H1 (cell line): ENCODE data around the gene NUP210. TPM values are rescaled to one million over a fixed set of nuclear protein-coding genes. Genes with fewer than 3 reads are reported as not detected.

Experiments used
- CTCF ChIA-PET: fragments of 300-600 bp; sonication (Branson Sonifier 250); formaldehyde crosslinking; loops from one replicate; lab custom pipeline; 2021; ENCODE audit not compliant: partially characterized antibody; lab: Charles Lee
- POLR2A ChIA-PET: fragments of 300-600 bp; sonication (Branson Sonifier 250); formaldehyde crosslinking; loops from one replicate; lab custom pipeline; 2021; ENCODE audit warnings: inconsistent platforms; ENCODE audit not compliant: partially characterized antibody; lab: Charles Lee
- DNase-seq, 2 experiments: peaks; one replicate each; pipeline versions ENCODE4 v3.0.0 to v3.0.0-alpha.2; 2010 to 2022; ENCODE audit warnings: low spot score in 2 of 2, low read depth in 1 of 2, mixed read lengths in 1 of 2
- FAIRE-seq: peaks from 2 replicates; lab custom pipeline; 2011; peaks lifted over from hg19 to GRCh38; lab: Jason Lieb, UNC
- H2AFZ ChIP-seq: 2 replicates; pipeline ENCODE4 v1.8.1; 2012; ENCODE audit warnings: low read length, inconsistent platforms
- H2AK5ac ChIP-seq: 2 replicates; pipeline ENCODE4 v1.6.1; 2013; ENCODE audit warnings: low read depth, low read length
- H2BK120ac ChIP-seq: replicated peaks from 2 replicates; pipeline ENCODE3; 2013; ENCODE audit warnings: low read depth, low read length, inconsistent platforms
- H2BK12ac ChIP-seq: 2 replicates; pipeline ENCODE4 v1.6.1; 2013; ENCODE audit warnings: low read depth, low read length
- H2BK15ac ChIP-seq: 2 replicates; pipeline ENCODE4 v1.6.1; 2013; ENCODE audit warnings: low read length
- H2BK20ac ChIP-seq: 2 replicates; pipeline ENCODE4 v1.6.1; 2013; ENCODE audit warnings: low read length
- H2BK5ac ChIP-seq: 2 replicates; pipeline ENCODE4 v1.6.1; 2013; ENCODE audit warnings: low read depth, low read length
- H3K14ac ChIP-seq: 2 replicates; pipeline ENCODE4 v1.6.1; 2013; ENCODE audit warnings: inconsistent platforms; ENCODE audit not compliant: insufficient read length
- H3K18ac ChIP-seq: 2 replicates; pipeline ENCODE4 v1.6.1; 2013; ENCODE audit warnings: low read length; ENCODE audit errors: extremely low read depth
- H3K23ac ChIP-seq: 2 replicates; pipeline ENCODE4 v1.6.1; 2013; ENCODE audit warnings: inconsistent platforms; ENCODE audit not compliant: insufficient read length
- H3K23me2 ChIP-seq: 2 replicates; pipeline ENCODE4 v1.6.1; 2013; ENCODE audit warnings: low read depth, low read length
- H3K27ac ChIP-seq: 2 replicates; pipeline ENCODE4 v1.6.1; 2011; ENCODE audit warnings: low read depth, low read length, inconsistent platforms
- H3K27me3 ChIP-seq, 4 experiments: replicated peaks in 1 of 4; 1 replicate in 1 of 4; 2 replicates in 3 of 4; pipeline versions ENCODE4 v1.6.1 to v1.8.1; 2011 to 2013; ENCODE audit warnings: low read length in 3 of 4, mild to moderate bottlenecking in 3 of 4, inconsistent platforms in 2 of 4, mixed read lengths in 2 of 4, moderate library complexity in 1 of 4; ENCODE audit not compliant: control insufficient read depth in 3 of 4, insufficient read depth in 3 of 4; ENCODE audit errors: extremely low read depth in 1 of 4
- H3K36me3 ChIP-seq, 4 experiments: 2 replicates each; pipeline versions ENCODE4 v1.6.1 to v1.8.1; 2011 to 2013; ENCODE audit warnings: mild to moderate bottlenecking in 4 of 4, low read length in 3 of 4, moderate library complexity in 2 of 4, control low read depth in 1 of 4, inconsistent platforms in 1 of 4; ENCODE audit not compliant: insufficient read depth in 4 of 4, control insufficient read depth in 2 of 4
- H3K4ac ChIP-seq: replicated peaks from 2 replicates; pipeline ENCODE3; 2013; ENCODE audit warnings: low read length, low read depth, mixed read lengths, inconsistent platforms; ENCODE audit not compliant: insufficient read length
- H3K4me1 ChIP-seq, 4 experiments: replicated peaks in 1 of 4; 1 replicate in 1 of 4; 2 replicates in 3 of 4; pipeline versions ENCODE4 v1.6.1 to v1.8.1; 2011 to 2013; ENCODE audit warnings: low read length in 3 of 4, inconsistent platforms in 2 of 4, mixed read lengths in 1 of 4; ENCODE audit not compliant: insufficient read depth in 4 of 4, control insufficient read depth in 3 of 4
- H3K4me2 ChIP-seq, 2 experiments: 2 replicates each; pipeline versions ENCODE4 v1.6.1 to v1.8.1; 2011 to 2013; ENCODE audit warnings: low read depth in 2 of 2, low read length in 2 of 2, control low read depth in 1 of 2, inconsistent platforms in 1 of 2, mild to moderate bottlenecking in 1 of 2; ENCODE audit not compliant: insufficient read depth in 1 of 2
- H3K4me3 ChIP-seq, 4 experiments: fragments of 200-600, 300-600 bp in 1 of 4; sonication (generic), shearing (Covaris generic), sonication (Bioruptor Twin) in 1 of 4; 2 replicates each; pipeline versions ENCODE4 v1.5.1 to v1.8.1; 2011 to 2016; ENCODE audit warnings: low read length in 4 of 4, low read depth in 3 of 4, control low read depth in 2 of 4, inconsistent platforms in 2 of 4, mild to moderate bottlenecking in 2 of 4, mixed read lengths in 1 of 4, moderate library complexity in 1 of 4; ENCODE audit not compliant: insufficient read depth in 2 of 4; ENCODE audit errors: extremely low read depth in 1 of 4
- H3K56ac ChIP-seq: replicated peaks from 2 replicates; pipeline ENCODE3; 2013; ENCODE audit warnings: low read depth, mild to moderate bottlenecking, mixed read lengths, low read length, inconsistent platforms; ENCODE audit not compliant: insufficient read length
- H3K79me1 ChIP-seq: 2 replicates; pipeline ENCODE4 v1.6.1; 2013; ENCODE audit warnings: low read depth, low read length, control low read depth
- H3K79me2 ChIP-seq, 2 experiments: 2 replicates each; pipeline versions ENCODE4 v1.6.1 to v1.8.1; 2012 to 2013; ENCODE audit warnings: low read length in 2 of 2, mild to moderate bottlenecking in 2 of 2, inconsistent platforms in 1 of 2; ENCODE audit not compliant: insufficient read depth in 2 of 2, control insufficient read depth in 1 of 2
- H3K9ac ChIP-seq, 4 experiments: replicated peaks in 1 of 4; 1 replicate in 1 of 4; 2 replicates in 3 of 4; pipeline versions ENCODE4 v1.6.1 to v1.8.1; 2011 to 2013; ENCODE audit warnings: low read depth in 3 of 4, low read length in 3 of 4, control low read depth in 2 of 4, mild to moderate bottlenecking in 2 of 4, moderate library complexity in 2 of 4, inconsistent platforms in 1 of 4; ENCODE audit errors: extremely low read depth in 1 of 4
- H3K9me3 ChIP-seq, 2 experiments: 2 replicates each; pipeline versions ENCODE4 v1.6.1 to v1.8.1; 2012 to 2013; ENCODE audit warnings: mild to moderate bottlenecking in 2 of 2, moderate library complexity in 2 of 2, control low read depth in 1 of 2, inconsistent platforms in 1 of 2, low read depth in 1 of 2, low read length in 1 of 2, mixed read lengths in 1 of 2; ENCODE audit not compliant: insufficient read depth in 2 of 2
- H4K20me1 ChIP-seq, 2 experiments: replicated peaks in 1 of 2; 2 replicates each; pipeline versions ENCODE3 to v1.8.1; 2011 to 2013; ENCODE audit warnings: inconsistent platforms in 2 of 2, low read length in 2 of 2, mild to moderate bottlenecking in 1 of 2; ENCODE audit not compliant: insufficient read depth in 2 of 2, control insufficient read depth in 1 of 2
- H4K5ac ChIP-seq: 2 replicates; pipeline ENCODE4 v1.6.1; 2013; ENCODE audit warnings: low read length, low read depth, mixed read lengths, inconsistent platforms; ENCODE audit not compliant: insufficient read length
- H4K8ac ChIP-seq: 2 replicates; pipeline ENCODE4 v1.8.0; 2013; ENCODE audit warnings: mild to moderate bottlenecking, moderate library complexity, low read length, inconsistent platforms; ENCODE audit not compliant: insufficient read depth; ENCODE audit errors: extremely low read depth
- H4K91ac ChIP-seq: replicated peaks from 2 replicates; pipeline ENCODE3; 2013; ENCODE audit warnings: low read length, mixed read lengths, inconsistent platforms; ENCODE audit not compliant: insufficient read length
- BCL11A ChIP-seq, 2 experiments: IDR thresholded peaks; one replicate each; pipeline ENCODE4 v1.6.1; 2011; ENCODE audit warnings: low read depth in 2 of 2, low read length in 2 of 2, mild to moderate bottlenecking in 2 of 2
- BRCA1 ChIP-seq: IDR thresholded peaks from 2 replicates; pipeline ENCODE4 v1.6.1; 2012; ENCODE audit warnings: low read depth, low read length, improper control_type of control experiment
- CBX5 ChIP-seq: fragments of 300-800, 300-1000 bp; sonication (generic); IDR thresholded peaks from 2 replicates; pipeline ENCODE4 v1.7.1; 2016; ENCODE audit warnings: antibody characterized with exemption, low read length, low read depth
- RAD21 ChIP-seq, 2 experiments: IDR thresholded peaks in 1 of 2; conservative IDR thresholded peaks in 1 of 2; 2 replicates each; pipeline ENCODE4 v1.6.1; 2011; ENCODE audit warnings: low read depth in 2 of 2, low read length in 2 of 2, improper control_type of control experiment in 1 of 2, inconsistent platforms in 1 of 2, mild to moderate bottlenecking in 1 of 2, moderate library complexity in 1 of 2
- YY1 ChIP-seq: IDR thresholded peaks from 2 replicates; pipeline ENCODE4 v1.6.1; 2011; ENCODE audit warnings: low read depth, mild to moderate bottlenecking, low read length
- WGBS, 2 experiments: shearing (Covaris generic) in 1 of 2; methylation state at CpG; one replicate each; pipeline versions ENCODE4 v1.1.6 to v1.1.7; 2013 to 2015; ENCODE audit warnings: low lambda C conversion rate in 2 of 2, mixed read lengths in 2 of 2, inconsistent platforms in 1 of 2, low coverage in 1 of 2, missing lambda C conversion rate in 1 of 2; ENCODE audit not compliant: insufficient replicate concordance in 2 of 2, insufficient coverage in 1 of 2, insufficient read length in 1 of 2; ENCODE audit errors: extremely low coverage in 1 of 2, missing lambda C conversion rate in 1 of 2; 5-methylcytosine and 5-hydroxymethylcytosine counted together
- polyA plus RNA-seq, 7 experiments: library from polyadenylated mRNA; depleted of rRNA in 3 of 7; stranded (reverse) in 5 of 7; unstranded in 2 of 7; fragments of >200 nt in 5 of 7; fragments of 200-250 nt in 2 of 7; gene quantifications; 1 replicate in 5 of 7; 2 replicates in 1 of 7; 4 replicates in 1 of 7; pipeline versions ENCODE4 v1.2.1 to v1.2.3, GENCODE V29; 2011 to 2013; ENCODE audit warnings: missing spikeins in 2 of 7, mixed read lengths in 2 of 7
- total RNA-seq: library from RNA; stranded (reverse); fragmentation: NEBNext Ultra II Directional; extraction: Animal tissue kit (Norgen Biotek cat#: 25700); gene quantifications from 2 replicates; pipeline ENCODE4 v1.2.1, GENCODE V29; 2021

The NUP210 gene
- total and polyA plus RNA-seq, 2 of the 8 experiments (the other 6 are each of a cell fraction or from before 2014, with no cell fraction given), result 51.0 to 53.7 TPM

GRCh38 chr3:13373975-13374586 is 46.0 kb downstream of the NUP210 start:
- no peak for DNase-seq
- Histone ChIP-seq H4K20me1 (peaks cover 2 to 9% of the 10 kb centered on the region in 2 experiments), H2BK120ac (no peak overlapping the region), H3K27me3 (no peaks in the 10 kb centered on the region), H3K23ac (no peak overlapping the region), H3K4me2 (no peak overlapping the region), H3K9me3 (no peaks in the 10 kb centered on the region), H4K91ac (peak overlapping the region; percentile 77), H2AFZ (no peak overlapping the region), H3K4me1 (0 out of 7 replicates have a peak, but pooled peaks cover 0 to 3% (median 0%) of the 10 kb centered on the region in 4 experiments), H2AK5ac (peak overlapping the region; percentile 86), H3K23me2 (peaks cover 5% of the 10 kb centered on the region), H3K4me3 (no peak overlapping the region), H3K56ac (no peak overlapping the region), H3K18ac (no peak overlapping the region), H3K14ac (no peak overlapping the region), H2BK5ac (peak overlapping the region; percentile 56; the same call in 1 of the 2 replicates), H3K4ac (peak overlapping the region; percentile 46), H2BK12ac (no peak overlapping the region), H3K36me3 (peaks cover 3 to 55% (median 13%) of the 10 kb centered on the region in 4 experiments; a peak in 7 of 8 replicates), H4K5ac (no peak overlapping the region), H3K9ac (no peak overlapping the region), H3K79me1 (no peaks in the 10 kb centered on the region; the same call in 1 of the 2 replicates), H4K8ac (no peak overlapping the region), H2BK20ac (no peak overlapping the region), H3K27ac (no peak overlapping the region), H3K79me2 (no peaks in the 10 kb centered on the region), H2BK15ac (no peak overlapping the region)
- WGBS, 2 experiments, result 92 to 100% methylated on average over 7 to 13 of the region's 13 CpGs
- FAIRE-seq, result no peak
- ChIA-PET POLR2A (no interaction called here), CTCF (interaction anchor here (0.7 to 1.8 kb wide), 6 partner anchors 9 to 282 kb away, joined by 3 to 4 read pairs (median 4); no protein-coding TSS in a partner anchor)
- TF ChIP-seq BRCA1 (no peak), RAD21 (IDR thresholded peaks at IDR 0.05 in 1 of 2, conservative IDR thresholded peaks at IDR 0.05 in 1 of 2; ENCODE audit: low read depth in 2 of 2, low read length in 2 of 2) (no peak), YY1 (no peak), BCL11A (IDR thresholded peaks at IDR 0.05; ENCODE audit: low read depth in 2 of 2, low read length in 2 of 2) (no peak), CBX5 (no peak)
